ENCODE data around the gene VSTM5.

DNA sequence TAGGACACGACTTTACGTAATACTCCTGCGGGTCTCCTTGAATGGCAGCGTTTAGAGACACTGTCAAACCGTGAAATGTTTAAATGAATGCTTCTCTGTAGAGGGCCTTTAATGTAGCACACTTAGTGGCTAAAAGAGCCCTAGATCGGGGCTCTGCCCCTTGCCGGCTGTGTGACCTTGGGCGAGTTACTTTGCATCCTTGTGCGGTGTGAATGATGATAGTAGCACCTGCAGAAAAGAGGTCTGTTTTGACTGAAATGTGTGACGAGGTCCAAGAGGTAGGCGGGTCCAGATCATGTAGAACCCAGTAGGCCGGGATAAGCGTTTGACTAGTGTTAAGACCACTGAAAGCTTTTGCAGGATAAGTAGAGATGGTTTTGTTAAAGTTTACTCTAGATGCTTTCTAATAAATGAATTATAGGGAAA is 65.5 kb downstream of the VSTM5 start:
- TF ChIP-seq, protein P1, sequence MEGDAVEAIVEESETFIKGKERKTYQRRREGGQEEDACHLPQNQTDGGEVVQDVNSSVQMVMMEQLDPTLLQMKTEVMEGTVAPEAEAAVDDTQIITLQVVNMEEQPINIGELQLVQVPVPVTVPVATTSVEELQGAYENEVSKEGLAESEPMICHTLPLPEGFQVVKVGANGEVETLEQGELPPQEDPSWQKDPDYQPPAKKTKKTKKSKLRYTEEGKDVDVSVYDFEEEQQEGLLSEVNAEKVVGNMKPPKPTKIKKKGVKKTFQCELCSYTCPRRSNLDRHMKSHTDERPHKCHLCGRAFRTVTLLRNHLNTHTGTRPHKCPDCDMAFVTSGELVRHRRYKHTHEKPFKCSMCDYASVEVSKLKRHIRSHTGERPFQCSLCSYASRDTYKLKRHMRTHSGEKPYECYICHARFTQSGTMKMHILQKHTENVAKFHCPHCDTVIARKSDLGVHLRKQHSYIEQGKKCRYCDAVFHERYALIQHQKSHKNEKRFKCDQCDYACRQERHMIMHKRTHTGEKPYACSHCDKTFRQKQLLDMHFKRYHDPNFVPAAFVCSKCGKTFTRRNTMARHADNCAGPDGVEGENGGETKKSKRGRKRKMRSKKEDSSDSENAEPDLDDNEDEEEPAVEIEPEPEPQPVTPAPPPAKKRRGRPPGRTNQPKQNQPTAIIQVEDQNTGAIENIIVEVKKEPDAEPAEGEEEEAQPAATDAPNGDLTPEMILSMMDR (conservative IDR thresholded peaks at IDR 0.05; ENCODE audit: low read depth, low read length), result no peak
- TF ChIP-seq EZH2 (IDR thresholded peaks at IDR 0.05; ENCODE audit: borderline replicate concordance, low read depth, low read length, poor library complexity, severe bottlenecking), result no peak
